Neutrophil (primary cell): Measurements from ENCODE around the gene TRIM24.
"Not testable (repeated sequence)": the region's sequence is repeated elsewhere in the genome, so short reads cannot be mapped to it uniquely, and the experiment has no call there.

Experiments used
- H3K27ac ChIP-seq: fragments of 200-600 bp; sonication (generic); 2 replicates; pipeline ENCODE4 v1.5.1; 2016; ENCODE audit warnings: mild to moderate bottlenecking, moderate library complexity
- H3K27me3 ChIP-seq: fragments of 200-600 bp; sonication (generic); 2 replicates; pipeline ENCODE4 v1.6.0; 2016; ENCODE audit warnings: mild to moderate bottlenecking
- H3K36me3 ChIP-seq: fragments of 200-600 bp; sonication (generic); 2 replicates; pipeline ENCODE4 v1.5.1; 2017
- H3K4me1 ChIP-seq, 2 experiments: fragments of 200-600 bp in 1 of 2; sonication (generic) in 1 of 2; 1 replicate in 1 of 2; 2 replicates in 1 of 2; pipeline versions ENCODE4 v1.5.1 to v1.6.1; 2013 to 2016; ENCODE audit warnings: low read depth in 1 of 2, low read length in 1 of 2, mild to moderate bottlenecking in 1 of 2, moderate library complexity in 1 of 2; ENCODE audit not compliant: control insufficient read depth in 1 of 2, insufficient read depth in 1 of 2
- H3K4me3 ChIP-seq, 2 experiments: fragments of 200-600 bp in 1 of 2; sonication (generic) in 1 of 2; 1 replicate in 1 of 2; 2 replicates in 1 of 2; pipeline ENCODE4 v1.5.1; 2013 to 2016; ENCODE audit warnings: low read depth in 1 of 2, low read length in 1 of 2, mild to moderate bottlenecking in 1 of 2, moderate library complexity in 1 of 2
- H3K9me3 ChIP-seq: fragments of 200-600 bp; sonication (generic); 2 replicates; pipeline ENCODE4 v1.5.1; 2016
- TF ChIP-seq, protein P1 (sequence below): fragments of 200-600 bp; sonication (generic); IDR thresholded peaks from 2 replicates; pipeline ENCODE4 v1.5.1; 2016; ENCODE audit warnings: antibody characterized with exemption

TRIM24 gene

DNA sequence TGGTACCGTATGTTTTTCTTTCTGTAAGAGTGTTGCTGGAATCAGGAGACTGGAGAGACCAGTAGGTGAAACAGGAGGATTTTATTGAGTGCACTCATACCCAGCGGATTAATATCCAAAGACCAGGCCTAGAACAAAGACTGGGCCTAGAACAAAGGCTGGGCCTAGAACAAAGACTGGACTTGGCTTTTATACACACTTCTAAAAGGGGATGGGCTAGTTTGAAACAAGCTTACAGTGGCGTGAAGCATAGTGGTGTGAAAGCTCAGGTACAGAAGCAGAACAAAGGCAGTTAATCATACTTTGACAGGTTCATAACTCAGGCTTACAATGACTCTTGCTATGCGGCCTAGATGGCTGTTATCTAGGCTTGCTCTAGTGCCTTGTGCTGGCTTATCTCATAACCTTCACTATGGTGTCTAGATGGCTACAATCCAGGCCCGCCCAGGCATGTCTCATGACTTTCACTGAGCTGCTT lies 67.7 kb downstream of the TRIM24 start:
- Histone ChIP-seq H3K27me3 (no peaks in the 10 kb centered on the region), H3K4me1 (no peaks in the 10 kb centered on the region), H3K27ac (no peak overlapping the region), H3K4me3 (no peak overlapping the region), H3K9me3 (peaks cover 19% of the 10 kb centered on the region), H3K36me3 (peaks cover 26% of the 10 kb centered on the region)
- TF ChIP-seq, protein P1, sequence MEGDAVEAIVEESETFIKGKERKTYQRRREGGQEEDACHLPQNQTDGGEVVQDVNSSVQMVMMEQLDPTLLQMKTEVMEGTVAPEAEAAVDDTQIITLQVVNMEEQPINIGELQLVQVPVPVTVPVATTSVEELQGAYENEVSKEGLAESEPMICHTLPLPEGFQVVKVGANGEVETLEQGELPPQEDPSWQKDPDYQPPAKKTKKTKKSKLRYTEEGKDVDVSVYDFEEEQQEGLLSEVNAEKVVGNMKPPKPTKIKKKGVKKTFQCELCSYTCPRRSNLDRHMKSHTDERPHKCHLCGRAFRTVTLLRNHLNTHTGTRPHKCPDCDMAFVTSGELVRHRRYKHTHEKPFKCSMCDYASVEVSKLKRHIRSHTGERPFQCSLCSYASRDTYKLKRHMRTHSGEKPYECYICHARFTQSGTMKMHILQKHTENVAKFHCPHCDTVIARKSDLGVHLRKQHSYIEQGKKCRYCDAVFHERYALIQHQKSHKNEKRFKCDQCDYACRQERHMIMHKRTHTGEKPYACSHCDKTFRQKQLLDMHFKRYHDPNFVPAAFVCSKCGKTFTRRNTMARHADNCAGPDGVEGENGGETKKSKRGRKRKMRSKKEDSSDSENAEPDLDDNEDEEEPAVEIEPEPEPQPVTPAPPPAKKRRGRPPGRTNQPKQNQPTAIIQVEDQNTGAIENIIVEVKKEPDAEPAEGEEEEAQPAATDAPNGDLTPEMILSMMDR, result no peak

DNA sequence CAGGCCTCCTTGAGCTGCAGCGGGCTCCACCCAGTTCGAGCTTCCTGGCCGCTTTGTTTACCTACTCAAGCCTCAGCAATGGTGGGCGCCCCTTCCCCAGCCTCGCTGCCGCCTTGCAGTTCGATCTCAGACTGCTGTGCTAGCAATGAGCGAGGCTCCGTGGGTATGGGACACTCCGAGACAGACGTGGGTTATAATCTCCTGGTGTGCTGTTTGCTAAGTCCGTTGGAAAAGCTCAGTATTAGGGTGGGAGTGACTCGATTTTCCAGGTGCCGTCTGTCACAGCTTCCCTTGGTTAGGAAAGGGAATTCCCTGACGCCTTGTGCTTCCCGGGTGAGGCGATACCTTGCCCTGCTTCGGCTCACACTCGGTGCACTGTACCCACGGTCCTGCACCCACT lies 76.8 kb downstream of the TRIM24 start:
- H3K27ac ChIP-seq, H3K27me3 ChIP-seq, H3K4me1 ChIP-seq, H3K4me3 ChIP-seq, H3K9me3 ChIP-seq: not testable (repeated sequence)
- H3K36me3 ChIP-seq, result peaks cover 13% of the 10 kb centered on the region

GRCh38 chr7:138538518-138538917 lies 78.5 kb downstream of the TRIM24 start:
- TF ChIP-seq, protein P1, result no peak
- no peaks in the 10 kb centered on the region for H3K4me1 ChIP-seq
- H3K9me3 ChIP-seq, result no peaks in the 10 kb centered on the region
- peaks cover 13% of the 10 kb centered on the region for H3K36me3 ChIP-seq
- H3K27ac ChIP-seq, result no peak overlapping the region
- no peak overlapping the region for H3K4me3 ChIP-seq
- no peaks in the 10 kb centered on the region for H3K27me3 ChIP-seq

- peaks cover 13% of the 10 kb centered on the region for H3K36me3 ChIP-seq
- TF ChIP-seq, protein P1, result no peak
- no peaks in the 10 kb centered on the region for H3K4me1 ChIP-seq
- no peaks in the 10 kb centered on the region for H3K9me3 ChIP-seq
- no peak overlapping the region for H3K27ac ChIP-seq
- H3K27me3 ChIP-seq, result no peaks in the 10 kb centered on the region
- H3K4me3 ChIP-seq, result no peak overlapping the region
Observed at GRCh38 chr7:138538997-138539644, 79.1 kb downstream of the TRIM24 start.

DNA sequence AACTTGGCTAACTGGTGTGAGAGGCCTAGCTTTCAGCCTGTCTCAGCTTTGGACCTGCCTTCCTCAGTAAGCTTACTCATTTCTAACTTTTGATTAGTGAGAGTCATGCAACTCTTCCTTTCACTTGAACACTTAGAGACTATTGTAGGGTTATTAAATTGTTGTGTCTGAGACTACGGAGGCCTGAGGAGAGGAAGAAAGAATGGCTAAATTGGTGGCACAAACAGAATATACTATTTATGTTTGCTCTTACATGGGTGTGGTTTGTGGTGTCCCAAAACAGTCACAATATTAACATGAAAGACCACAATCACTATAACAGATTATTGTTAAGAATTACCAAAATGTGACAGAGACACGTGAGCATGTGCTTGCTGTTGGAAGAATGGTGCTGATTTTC lies 82.1 kb downstream of the TRIM24 start:
- TF ChIP-seq, protein P1, result no peak
- no peak overlapping the region for H3K4me3 ChIP-seq
- peaks cover 8% of the 10 kb centered on the region for H3K36me3 ChIP-seq
- H3K9me3 ChIP-seq, result no peaks in the 10 kb centered on the region
- H3K4me1 ChIP-seq, result no peaks in the 10 kb centered on the region
- H3K27me3 ChIP-seq, result no peaks in the 10 kb centered on the region
- H3K27ac ChIP-seq, result no peak overlapping the region

DNA sequence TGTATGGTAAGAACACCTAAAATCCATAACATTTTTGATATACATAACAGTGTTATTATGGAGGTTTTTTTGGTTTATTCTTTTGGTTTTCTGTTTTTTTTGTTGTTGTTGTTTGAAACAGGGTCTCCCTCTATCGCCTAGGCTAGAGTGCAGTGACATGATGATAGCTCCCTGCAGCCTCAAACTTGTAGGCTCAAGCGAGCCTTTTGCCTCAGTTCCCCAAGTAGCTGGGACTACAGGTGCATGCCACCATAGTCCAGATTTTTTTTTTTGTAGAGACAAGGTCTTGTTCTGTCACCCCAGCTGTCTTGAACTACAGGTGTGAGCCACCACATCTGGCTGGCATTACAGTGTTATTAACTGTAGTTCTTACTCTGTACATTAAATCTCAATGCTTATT lies 83.7 kb downstream of the TRIM24 start:
- TF ChIP-seq, protein P1, result no peak
- Histone ChIP-seq H3K27ac (no peak overlapping the region), H3K9me3 (no peaks in the 10 kb centered on the region), H3K36me3 (peaks cover 8% of the 10 kb centered on the region), H3K4me3 (no peak overlapping the region), H3K27me3 (no peaks in the 10 kb centered on the region), H3K4me1 (no peaks in the 10 kb centered on the region)
